Nephron (organoid): ENCODE measurements around the gene IGSF23.

Experiments
- H3K27ac Mint-ChIP-seq, 3 experiments: 2 replicates each; pipeline ENCODE4 v1.8.0; 2020; ENCODE audit warnings: mixed read lengths in 3 of 3, mild to moderate bottlenecking in 2 of 3, moderate library complexity in 1 of 3
- H3K27me3 Mint-ChIP-seq: 2 replicates; pipeline ENCODE4 v1.8.0; 2021; ENCODE audit warnings: low read depth, mild to moderate bottlenecking, moderate library complexity, mixed read lengths
- H3K36me3 Mint-ChIP-seq: 2 replicates; pipeline ENCODE4 v1.8.0; 2020; ENCODE audit warnings: low read depth, mixed read lengths
- H3K4me1 Mint-ChIP-seq: 2 replicates; pipeline ENCODE4 v1.8.0; 2020; ENCODE audit warnings: mixed read lengths
- H3K4me3 Mint-ChIP-seq, 3 experiments: 2 replicates each; pipeline ENCODE4 v1.8.0; 2020; ENCODE audit warnings: mild to moderate bottlenecking in 3 of 3, mixed read lengths in 3 of 3, moderate library complexity in 2 of 3
- H3K9me3 Mint-ChIP-seq: 2 replicates; pipeline ENCODE4 v1.8.0; 2020; ENCODE audit warnings: mixed read lengths
- CTCF ChIP-seq, 3 experiments: fragments of 200-600 bp; sonication (generic); IDR thresholded peaks; one replicate each; pipeline ENCODE4 v1.5.0; 2021; ENCODE audit warnings: antibody characterized with exemption in 3 of 3; ENCODE audit not compliant: unreplicated experiment in 3 of 3

IGSF23 gene

GRCh38 chr19:44658069-44658733 lies 44.8 kb downstream of the IGSF23 start:
- TF ChIP-seq CTCF (IDR thresholded peaks at IDR 0.05; ENCODE audit: unreplicated experiment in 3 of 3), result no peak
- H3K4me3 Mint-ChIP-seq, result no peak overlapping the region
- H3K36me3 Mint-ChIP-seq, result peaks cover 56% of the 10 kb centered on the region
- no peak overlapping the region for H3K27ac Mint-ChIP-seq
- H3K4me1 Mint-ChIP-seq, result peaks cover 16% of the 10 kb centered on the region
- no peaks in the 10 kb centered on the region for H3K9me3 Mint-ChIP-seq
- no peaks in the 10 kb centered on the region for H3K27me3 Mint-ChIP-seq

DNA sequence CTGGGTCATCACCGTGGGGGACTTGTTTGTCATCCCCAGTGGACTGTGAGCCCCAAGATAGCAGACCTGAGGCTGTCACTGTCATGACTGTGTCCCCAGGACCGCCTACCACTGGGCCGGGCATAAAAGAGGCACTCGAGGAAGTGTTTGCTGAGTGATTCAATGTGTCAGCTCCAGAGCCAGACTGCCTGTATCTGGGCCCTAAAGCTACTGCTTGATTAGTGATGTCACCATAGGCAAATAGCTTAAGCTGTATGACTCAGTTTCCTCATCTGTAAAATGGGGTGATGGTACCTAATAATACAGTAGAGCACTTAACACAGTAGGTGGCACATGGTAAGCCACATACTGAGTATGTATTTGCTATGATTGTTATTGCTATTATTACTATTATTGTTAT lies 46.7 kb downstream of the IGSF23 start:
- Mint-ChIP-seq H3K27ac (no peak overlapping the region), H3K9me3 (no peaks in the 10 kb centered on the region), H3K36me3 (peaks cover 50% of the 10 kb centered on the region), H3K27me3 (no peaks in the 10 kb centered on the region), H3K4me3 (no peak overlapping the region), H3K4me1 (peaks cover 19% of the 10 kb centered on the region)
- TF ChIP-seq CTCF (IDR thresholded peaks at IDR 0.05; ENCODE audit: unreplicated experiment in 3 of 3), result no peak

- Mint-ChIP-seq H3K4me3 (no peak overlapping the region), H3K4me1 (peaks cover 19% of the 10 kb centered on the region), H3K9me3 (no peaks in the 10 kb centered on the region), H3K27me3 (no peaks in the 10 kb centered on the region), H3K27ac (no peak overlapping the region), H3K36me3 (peaks cover 44% of the 10 kb centered on the region)
- TF ChIP-seq CTCF (IDR thresholded peaks at IDR 0.05; ENCODE audit: unreplicated experiment in 3 of 3), result no peak
These were observed 47.8 kb downstream of the IGSF23 start for GRCh38 chr19:44661205-44661604.

DNA sequence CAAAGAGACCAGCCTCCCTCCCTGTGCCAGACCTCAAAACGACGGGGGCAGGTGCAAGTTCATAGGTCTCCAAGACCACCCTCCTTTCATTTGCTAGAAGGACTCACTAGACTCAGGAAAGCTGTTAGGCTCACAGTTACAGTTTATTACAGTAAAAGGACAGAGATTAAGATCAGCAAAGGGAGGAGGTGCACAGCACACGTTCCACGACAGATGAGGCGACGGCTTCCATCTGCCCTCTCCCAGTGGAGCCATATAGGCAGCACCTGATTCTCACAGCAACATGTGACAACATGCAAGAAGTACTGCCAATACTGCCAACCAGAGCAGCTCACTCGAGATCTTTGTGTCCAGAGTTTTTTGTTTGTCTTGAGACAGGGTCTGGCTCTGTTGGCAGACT lies 48.5 kb downstream of the IGSF23 start:
- Mint-ChIP-seq H3K27me3 (no peaks in the 10 kb centered on the region), H3K4me3 (no peak overlapping the region), H3K4me1 (peaks cover 19% of the 10 kb centered on the region), H3K27ac (peak overlapping the region in 2 of 3 experiments; percentile 9 to 23), H3K36me3 (peaks cover 39% of the 10 kb centered on the region), H3K9me3 (no peaks in the 10 kb centered on the region)
- TF ChIP-seq CTCF (IDR thresholded peaks at IDR 0.05; ENCODE audit: unreplicated experiment in 3 of 3), result no peak

GRCh38 chr19:44662691-44663385 lies 49.5 kb downstream of the IGSF23 start:
- no peak for TF ChIP-seq CTCF (IDR thresholded peaks at IDR 0.05; ENCODE audit: unreplicated experiment in 3 of 3)
- peaks cover 19% of the 10 kb centered on the region for H3K4me1 Mint-ChIP-seq
- H3K4me3 Mint-ChIP-seq, result no peak overlapping the region
- peak overlapping the region; percentile 23 to 53 (median 32) for H3K27ac Mint-ChIP-seq
- peaks cover 30% of the 10 kb centered on the region for H3K36me3 Mint-ChIP-seq
- H3K27me3 Mint-ChIP-seq, result no peaks in the 10 kb centered on the region
- H3K9me3 Mint-ChIP-seq, result no peaks in the 10 kb centered on the region

DNA sequence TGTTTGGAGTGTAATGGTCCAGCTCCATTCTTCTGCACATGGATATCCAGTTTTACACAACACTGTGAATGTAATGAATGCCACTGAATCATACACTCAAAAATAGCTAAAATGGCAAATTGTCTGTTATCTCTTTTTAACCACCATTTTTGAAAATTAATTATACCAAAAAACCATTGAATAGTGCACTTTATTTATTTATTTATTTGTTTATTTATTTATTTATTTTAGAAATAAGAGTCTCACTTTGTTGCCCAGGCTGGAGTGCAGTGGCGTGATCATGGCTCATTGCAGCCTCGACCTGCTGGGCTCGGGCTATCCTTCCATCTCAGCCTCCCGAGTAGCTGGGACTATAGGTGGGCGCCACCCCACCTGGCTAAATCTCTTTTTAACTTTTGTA lies 50.6 kb downstream of the IGSF23 start:
- Mint-ChIP-seq H3K4me3 (no peak overlapping the region), H3K27me3 (no peaks in the 10 kb centered on the region), H3K36me3 (peaks cover 18% of the 10 kb centered on the region), H3K9me3 (no peaks in the 10 kb centered on the region), H3K4me1 (peaks cover 19% of the 10 kb centered on the region), H3K27ac (no peak overlapping the region)
- TF ChIP-seq CTCF (IDR thresholded peaks at IDR 0.05; ENCODE audit: unreplicated experiment in 3 of 3), result no peak
